HG03460 (cell line): ENCODE data around the gene ART1.
"Not testable (repeated sequence)": the region's sequence is repeated elsewhere in the genome, so short reads cannot be mapped to it uniquely, and the experiment has no call there.

Experiments
- ATAC-seq: cut with Tn5 transposase; IDR thresholded peaks from one replicate; pipeline ENCODE4 v1.9.1; 2021; ENCODE audit not compliant: unreplicated experiment

The ART1 gene, protein sequence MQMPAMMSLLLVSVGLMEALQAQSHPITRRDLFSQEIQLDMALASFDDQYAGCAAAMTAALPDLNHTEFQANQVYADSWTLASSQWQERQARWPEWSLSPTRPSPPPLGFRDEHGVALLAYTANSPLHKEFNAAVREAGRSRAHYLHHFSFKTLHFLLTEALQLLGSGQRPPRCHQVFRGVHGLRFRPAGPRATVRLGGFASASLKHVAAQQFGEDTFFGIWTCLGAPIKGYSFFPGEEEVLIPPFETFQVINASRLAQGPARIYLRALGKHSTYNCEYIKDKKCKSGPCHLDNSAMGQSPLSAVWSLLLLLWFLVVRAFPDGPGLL

DNA sequence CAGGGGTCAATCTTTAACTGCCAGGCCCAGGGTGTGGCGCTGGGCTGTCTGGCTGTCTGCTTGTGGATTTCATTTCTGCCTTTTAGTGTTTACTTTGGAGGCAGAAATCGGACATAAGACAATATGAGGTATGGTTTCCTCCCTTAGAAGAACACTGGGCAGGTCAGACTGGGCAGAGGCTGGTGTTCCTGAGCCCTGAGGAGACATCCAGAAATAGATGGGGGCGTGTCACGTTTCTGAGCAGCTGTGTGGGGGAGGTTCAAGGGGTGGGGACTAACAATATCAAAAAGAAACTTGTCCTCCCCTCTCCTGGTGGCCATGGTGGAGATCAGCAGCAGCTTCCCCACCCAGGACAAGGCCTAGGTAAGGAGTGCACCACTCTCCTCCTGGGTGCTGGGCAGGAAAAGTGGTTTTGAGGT is at the start of gene ART1:
TSS of gene ART1 (plus strand) at position 312 of the 419 bp plus-strand sequence. CDS start 14,086 bp downstream, outside the sequence.
- no peak for ATAC-seq

DNA sequence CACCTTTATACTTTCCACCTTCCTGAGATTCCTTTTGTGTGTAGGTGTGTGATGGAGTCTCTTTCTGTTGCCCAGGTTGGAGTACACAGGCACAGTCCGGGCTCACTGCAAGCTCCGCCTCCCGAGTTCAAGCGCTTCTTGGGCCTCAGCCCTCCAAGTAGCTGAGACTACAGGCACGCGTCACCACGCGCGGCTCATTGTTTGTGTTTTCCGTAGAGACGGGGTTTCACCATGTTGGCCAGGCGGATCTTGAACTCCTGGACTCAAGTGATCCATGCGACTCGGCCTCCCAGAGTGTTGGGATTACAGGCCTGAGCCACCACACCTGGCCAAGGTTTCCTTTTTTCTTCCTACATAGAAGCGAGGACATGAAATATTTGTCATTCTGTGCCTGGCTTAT is 47.2 kb upstream of the ART1 start:
- ATAC-seq = not testable (repeated sequence)

DNA sequence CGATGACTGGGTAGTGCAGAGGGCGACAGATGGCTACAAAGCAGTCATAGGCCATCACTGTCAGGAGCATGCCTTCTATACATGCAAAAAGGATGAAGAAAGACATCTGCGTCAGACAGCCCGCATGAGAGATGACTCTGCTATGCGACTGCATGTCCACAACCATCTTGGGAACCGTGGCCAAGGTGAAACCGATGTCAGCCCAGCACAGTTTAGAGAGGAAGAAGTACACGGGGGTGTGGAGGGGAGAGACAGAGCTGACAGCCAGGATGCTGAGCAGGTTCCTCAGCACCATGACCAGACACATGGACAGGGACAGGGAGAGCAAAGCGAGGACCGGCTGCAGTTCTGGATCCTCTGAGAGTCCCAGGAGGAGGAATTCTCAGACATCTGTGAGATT is 44.7 kb upstream of the ART1 start:
- ATAC-seq = not testable (repeated sequence)

DNA sequence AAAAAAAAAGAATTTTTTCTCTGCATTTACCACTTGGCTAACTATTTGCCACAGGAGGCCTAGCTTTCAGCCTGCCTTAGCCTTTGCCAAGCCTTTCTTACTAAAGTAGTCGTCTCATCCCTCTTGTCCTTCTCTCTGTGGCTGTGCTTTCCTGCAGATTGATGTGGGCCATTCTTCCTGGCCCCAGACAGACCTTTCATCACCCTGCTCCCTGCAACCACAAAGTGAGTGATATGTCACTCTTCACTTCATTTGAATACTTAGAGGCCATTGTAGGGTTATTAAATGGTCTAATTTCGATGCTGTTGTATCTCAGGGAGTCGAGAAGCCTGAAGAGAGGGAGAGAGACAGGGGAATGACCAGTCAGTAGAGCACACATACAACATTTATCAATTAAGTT is 40.8 kb upstream of the ART1 start:
- ATAC-seq = no peak

DNA sequence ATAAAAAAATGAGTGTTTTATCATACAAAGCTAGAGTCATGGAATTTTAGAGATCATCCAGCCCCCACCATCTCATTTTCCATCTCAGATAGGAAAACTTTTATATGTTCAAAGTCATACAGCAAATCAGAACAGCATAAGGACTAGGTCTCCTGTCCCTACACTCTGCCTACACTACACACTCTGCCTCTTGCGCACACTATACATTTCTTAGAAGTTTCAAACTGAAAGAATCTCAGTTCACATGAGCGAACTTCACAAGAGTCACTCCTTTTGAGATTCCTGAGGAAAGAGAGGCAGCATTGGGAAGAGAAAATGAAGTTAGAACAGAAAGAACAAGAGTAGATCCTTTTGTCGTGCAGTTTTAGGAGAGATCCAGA is 39.7 kb upstream of the ART1 start:
- no peak for ATAC-seq

DNA sequence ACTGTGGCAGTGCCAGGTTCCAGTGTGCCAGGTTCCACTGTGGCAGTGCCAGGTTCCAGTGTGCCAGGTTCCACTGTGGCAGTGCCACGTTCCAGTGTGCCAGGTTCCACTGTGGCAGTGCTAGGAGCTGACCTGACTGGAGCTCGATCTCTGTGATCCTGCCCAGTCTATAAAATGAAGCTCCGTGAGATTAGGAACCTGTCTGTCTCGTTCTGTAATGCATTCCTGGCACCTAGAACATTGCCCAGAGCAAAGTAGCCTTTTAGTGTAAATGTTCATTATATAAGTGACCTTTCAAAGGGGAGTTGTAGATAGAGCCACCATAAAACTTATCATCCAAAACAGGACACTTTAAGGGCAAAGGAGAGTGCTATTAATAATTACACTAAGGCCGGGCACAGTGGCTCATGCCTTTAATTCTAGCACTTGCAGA is 39.1 kb upstream of the ART1 start:
- ATAC-seq = no peak

DNA sequence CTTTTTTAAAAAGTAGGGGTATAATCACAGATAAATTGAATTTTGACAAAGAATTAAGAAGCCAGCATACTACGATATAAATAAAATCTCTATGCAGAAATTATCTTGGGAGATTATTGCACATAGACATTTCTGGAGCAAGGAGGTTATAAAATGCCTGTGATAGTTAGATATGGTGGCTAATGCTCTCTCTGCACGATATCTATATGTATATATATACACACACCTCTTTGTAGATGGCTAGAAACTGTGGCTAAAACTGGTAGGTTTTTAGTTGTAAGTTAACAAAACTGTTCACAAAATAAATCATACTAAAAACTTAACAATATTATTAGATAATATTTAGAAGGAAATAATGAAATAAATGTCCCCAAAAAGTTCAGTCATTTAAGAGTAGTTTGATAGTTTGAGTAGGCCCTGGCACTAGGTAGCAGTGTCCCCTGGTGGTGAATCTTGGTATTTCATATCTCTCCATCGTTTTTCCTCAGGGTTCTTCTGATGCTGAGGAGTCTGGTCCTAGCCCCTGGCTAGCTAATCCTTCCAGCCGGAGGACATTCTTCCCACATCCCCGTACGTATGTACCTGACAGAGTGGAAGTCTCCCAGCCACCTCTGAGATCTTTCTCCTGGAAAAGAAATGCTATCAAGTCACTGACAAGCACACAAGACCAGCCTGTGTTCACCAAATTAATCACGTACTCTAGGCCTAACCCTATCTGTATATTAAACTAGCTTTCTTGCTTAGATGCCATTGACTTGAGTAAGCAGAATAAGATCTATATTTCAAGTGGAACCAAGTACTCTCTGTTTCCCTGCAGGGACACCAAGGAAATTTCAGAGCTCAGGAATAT is 35.3 kb upstream of the ART1 start:
- no peak for ATAC-seq

DNA sequence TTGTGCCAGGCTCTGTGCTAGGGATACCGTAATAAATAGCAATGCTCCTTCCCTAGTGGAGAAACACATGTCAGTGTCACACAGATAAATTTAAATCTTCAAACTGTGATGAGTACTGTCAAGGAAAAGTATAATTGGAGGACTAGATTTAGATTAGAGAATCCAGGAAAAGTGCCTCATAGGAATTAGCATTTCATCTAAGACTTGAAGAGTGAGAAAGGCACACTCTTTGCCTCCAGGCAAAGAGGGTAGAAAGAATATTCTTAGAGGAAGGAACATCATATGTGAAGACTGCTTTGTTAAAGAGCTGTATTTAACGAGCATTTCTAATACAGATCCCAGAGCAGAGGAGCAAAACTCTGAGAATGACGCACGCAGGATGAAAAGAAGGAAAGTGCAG is 34.1 kb upstream of the ART1 start:
- ATAC-seq = no peak

DNA sequence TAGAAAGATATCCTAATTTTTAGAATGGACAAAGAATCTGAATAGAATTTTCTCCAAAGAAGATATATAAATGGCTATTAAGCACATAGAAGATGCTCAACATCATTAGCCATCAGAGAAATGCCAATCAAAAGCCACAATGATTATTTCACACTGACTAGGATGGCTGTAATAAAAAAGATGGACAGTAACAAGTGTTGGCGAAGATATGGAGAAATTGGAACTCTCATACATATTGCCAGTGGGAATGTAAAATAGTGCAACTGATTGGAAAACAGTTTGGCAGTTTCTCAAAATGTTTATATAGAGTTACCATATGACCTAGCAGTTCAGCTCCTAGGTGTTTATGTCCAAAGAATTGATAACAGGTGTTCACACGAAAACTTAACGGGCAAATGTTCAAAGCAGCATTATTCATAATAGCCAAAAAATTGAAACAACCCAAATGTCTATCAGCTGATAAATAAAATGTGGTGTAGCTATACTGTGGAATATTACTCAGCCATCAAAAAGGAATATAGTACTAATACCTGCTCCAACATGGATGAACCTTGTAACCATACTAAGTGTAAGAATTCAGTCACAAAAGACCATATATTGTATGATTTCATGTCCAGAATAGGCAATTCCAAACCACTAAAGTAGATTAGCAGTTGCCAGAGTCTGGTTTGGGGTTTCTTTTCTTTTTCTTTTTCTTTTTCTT is 32.8 kb upstream of the ART1 start:
- no peak for ATAC-seq

DNA sequence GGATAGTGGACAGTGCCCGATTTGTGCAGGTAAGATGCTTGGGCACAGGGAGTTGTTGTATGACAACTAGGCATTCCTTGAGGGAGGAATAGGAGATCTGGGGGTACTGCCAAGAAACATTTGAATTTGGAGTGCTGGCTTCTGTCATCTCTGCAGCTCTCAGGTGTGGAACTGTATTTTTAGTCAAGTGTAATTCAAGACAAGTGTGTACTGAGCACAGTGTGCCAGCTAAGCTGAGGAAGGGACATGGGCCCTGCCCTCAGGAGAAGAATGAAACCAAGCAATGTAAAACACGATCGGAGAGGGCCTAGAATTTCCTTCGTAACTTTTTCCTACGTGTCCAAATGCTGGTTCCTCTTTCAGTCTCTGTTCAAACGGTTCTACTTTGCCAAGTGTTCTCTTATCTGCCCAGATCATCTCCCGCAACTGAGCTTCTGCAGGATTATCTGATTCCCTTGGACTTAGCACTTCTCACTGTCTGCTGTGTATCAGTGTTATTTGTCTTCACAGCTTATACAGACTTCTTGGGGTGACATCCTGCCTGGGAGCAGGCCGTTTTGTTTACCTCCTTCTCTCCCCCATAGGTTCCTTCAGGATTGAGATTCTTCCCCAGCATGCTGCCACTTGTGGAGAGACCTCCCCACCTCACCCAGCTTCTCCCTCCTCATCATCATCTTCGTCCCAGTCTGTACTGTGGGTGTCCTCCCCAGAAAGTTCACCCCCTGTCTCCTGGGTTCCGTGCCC is 30.8 kb upstream of the ART1 start:
- no peak for ATAC-seq

DNA sequence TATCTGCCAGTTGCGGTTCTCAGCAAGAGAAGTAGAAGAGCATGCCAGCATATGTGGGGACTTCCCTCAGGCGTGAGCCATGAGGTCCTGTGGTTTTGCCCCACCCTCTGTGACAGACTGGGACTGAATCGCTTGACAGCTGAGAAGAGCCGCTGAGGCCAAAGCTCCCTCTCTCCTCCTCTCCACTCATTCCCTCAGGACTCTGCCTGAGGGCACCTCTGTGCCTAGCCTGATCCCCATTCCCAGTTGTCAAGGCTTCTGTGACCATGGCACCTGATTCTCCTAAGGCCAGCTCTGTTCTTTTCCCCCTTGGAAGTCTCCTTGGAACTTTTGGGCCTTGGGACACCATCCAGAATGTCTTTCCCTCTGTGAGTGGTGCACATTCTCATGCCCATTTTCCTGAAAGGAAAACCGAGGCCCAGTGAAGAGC is 30.2 kb upstream of the ART1 start:
- no peak for ATAC-seq

DNA sequence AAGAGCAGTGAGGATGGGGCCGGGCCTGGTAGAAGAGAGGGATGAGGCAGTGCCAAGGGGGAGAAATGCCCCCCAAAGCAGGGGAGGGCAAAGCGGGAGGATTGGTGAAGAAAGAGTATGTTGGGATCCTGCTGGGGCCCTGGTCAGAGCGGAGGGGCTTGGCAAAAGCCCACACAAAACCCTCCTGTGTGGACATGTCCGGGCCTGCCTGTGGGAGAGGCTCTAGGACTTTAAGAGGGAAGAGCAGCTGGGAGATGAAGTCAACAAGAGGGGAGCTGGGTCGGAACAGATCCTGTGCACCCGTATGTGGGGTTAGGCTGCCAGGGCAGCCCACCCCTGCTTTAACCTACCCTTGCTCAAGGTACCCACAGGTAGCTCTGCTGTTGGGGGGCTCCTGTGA is 28.9 kb upstream of the ART1 start:
- ATAC-seq = no peak

DNA sequence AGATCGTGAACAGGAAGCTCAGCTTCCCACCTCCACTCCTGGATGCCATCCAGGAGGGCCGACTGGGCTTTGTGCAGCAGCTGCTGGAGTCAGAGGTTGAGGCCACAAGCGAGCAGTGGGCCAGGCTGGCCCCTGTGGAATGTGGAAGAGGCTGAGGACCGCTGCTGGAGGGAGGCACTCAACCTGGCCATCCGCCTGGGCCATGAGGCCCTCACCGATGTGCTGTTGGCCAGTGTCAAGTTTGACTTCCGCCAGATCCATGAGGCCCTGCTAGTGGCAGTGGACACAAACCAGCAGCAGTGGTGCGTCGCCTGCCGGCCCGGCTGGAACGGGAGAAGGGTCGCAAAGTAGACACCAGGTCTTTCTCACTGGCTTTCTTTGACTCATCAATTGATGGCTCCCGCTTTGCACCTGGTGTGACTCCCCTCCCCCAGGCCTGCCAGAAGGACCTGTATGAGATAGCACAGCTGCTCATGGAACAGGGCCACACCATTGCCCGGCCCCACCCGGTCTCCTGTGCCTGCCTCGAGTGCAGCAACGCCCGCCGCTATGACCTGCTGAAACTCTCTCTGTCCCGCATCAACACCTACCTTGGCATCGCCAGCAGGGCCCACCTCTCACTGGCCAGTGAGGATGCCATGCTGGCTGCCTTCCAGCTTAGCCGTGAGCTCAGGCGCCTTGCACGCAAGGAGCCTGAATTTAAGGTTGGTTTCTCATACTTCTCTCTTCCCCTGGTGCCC is 28.0 kb upstream of the ART1 start:
- ATAC-seq = no peak

DNA sequence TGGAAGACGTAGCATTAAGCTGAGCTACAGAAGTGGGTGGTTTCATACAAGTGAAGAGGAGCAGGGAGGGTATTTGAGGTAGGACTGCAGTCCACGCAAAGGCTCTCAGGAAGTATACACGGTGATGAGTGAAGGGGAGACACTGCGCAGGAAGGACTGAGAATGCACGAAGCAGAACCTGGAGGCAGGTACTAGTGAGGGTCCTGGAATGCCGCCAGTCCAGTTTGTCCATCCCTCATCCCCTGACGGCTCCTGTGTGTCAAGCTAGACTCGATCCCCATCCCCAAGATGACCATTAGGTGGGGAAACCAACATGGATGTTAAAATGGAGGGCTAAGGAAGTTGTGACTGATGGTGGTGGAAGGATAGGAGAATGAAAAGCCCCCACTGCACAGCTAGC is 26.9 kb upstream of the ART1 start:
- ATAC-seq = no peak

DNA sequence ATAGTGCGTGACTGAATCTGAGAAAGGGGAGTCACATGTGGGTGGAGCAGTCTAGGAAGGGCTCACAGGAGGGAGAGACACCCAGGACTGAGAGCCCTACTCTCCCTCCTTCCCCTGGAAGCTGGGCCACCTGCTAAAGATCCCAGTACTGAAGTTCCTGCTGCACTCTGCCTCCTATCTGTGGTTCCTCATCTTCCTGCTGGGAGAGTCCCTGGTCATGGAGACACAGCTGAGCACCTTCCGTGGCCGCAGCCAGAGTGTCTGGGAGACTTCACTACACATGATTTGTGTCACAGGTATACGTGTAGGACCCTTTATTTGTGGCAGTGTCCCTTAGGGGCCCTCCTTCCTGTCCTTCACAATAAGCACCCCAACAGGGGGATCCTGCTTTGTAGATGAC is 22.4 kb upstream of the ART1 start:
- ATAC-seq = no peak

DNA sequence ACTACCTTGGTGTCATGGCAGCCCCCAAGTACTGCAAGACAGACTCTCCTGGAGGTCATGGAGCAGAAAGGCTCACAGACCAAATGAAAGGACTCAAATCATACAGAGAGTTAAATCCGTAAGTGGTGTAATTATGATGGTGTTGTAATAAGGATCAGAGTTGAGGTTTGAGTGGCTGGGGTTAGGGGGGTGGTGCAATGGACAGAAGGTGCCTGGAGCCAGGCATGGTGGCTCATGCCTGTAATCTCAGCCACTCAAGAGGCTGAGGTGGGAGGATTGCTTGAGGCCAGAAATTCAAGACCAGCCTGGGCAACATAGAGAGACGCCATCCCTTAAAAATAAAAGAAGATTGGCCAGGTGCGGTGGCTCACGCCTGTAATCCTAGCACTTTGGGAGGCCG is 21.8 kb upstream of the ART1 start:
- ATAC-seq = no peak

DNA sequence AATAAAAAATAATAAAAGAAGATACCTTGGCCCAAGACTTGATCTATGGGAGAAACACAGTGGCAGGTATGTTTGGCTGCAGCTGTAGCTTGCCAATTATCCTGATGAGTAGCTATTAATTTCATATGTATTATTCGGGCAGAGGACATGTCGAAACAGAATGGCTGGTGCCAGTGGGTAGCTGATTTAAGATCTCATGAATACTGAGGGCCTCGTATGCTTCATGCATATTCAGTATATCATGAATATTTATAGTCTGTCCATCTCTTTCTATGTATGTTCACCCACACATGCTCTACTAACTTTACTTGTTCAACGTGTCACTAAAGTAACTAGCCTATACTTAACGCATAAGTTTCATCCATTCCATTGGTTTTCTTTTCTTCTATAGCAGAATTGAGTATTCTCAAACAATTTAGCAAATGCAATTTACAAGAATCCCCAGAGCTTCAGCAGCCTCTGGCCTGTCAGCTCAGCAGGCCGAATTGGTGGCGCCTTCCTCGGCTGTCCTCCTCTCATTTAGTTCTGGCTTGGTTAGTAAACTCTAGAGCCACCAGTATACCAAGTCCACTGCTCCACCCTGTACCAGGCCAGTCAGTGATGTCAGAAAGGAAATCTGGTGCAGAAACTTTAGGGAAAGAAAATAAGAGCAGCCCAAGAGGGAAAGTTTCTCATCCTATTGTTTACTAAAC is 21.0 kb upstream of the ART1 start:
- no peak for ATAC-seq

DNA sequence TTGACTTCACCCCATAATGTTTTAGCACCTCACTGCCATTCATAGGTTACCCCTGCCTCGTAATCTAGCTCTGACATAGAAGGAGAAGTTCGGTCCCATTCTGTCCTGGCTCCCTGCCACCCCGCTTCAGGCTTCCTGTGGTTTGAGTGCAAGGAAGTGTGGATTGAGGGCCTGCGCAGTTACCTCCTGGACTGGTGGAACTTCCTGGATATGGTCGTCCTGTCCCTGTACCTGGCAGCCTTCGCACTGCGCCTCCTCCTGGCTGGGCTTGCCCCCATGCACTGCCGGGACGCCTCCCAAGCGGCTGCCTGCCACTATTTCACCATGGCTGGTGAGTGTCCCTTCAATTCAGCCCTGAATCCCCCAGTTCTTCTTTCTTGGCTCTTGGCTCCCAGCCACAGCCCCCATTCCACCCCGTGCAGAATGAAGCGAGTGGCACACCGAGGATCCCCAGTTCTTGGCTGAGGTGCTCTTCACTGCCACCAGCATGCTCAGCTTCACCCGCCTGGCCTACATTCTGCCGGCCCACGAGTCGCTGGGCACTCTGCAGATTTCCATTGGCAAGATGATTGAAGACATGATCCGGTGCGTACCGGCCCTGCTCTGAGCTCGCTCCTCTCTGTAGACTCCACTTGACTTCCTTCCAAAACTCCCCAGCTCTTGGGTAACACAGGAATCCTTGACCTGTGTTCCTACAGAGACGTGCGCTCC is 18.5 kb upstream of the ART1 start:
- ATAC-seq = no peak

DNA sequence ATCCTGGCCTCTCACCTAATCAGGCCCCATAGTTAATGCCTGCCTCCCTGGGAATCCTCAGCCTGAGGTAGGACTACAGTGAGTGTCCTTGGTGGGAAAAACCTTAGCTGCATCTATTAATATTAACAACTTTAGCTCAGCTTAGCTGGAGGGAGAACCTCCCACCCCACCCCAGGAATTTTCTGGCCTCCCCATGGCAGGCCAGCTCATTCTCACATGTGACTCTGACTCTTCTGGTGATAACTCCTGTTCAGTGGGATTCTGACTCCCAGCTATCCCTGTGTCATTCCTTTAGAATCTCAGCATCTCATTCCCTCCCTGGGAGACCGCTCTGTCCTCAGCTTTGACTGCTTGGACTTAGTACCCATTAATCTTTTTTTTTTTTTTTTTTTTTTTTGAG is 17.6 kb upstream of the ART1 start:
- no peak for ATAC-seq
